ENCODE measurements around the gene CREBL2. TPM values are rescaled to one million over a fixed set of nuclear protein-coding genes. Genes with fewer than 3 reads are reported as not detected.
"Not testable (repeated sequence)": the region's sequence is repeated elsewhere in the genome, so short reads cannot be mapped to it uniquely, and the experiment has no call there.

CREBL2 gene
- total RNA-seq, 3 donors from 2014 or later (not counting 1 experiment from before 2014, with no cell fraction given): 9.0 to 13.1 (median 10.7) TPM

GRCh38 chr12:12563290-12563928, 48.3 kb upstream of the CREBL2 start:
- DNase-seq (no peak), ATAC-seq (no peak)
- Mint-ChIP-seq H3K4me3 (peak overlapping the region; percentile 88), H3K27ac (peak overlapping the region; percentile 90 to 96), H3K9me3 (no peaks in the 10 kb centered on the region), H3K27me3 (ENCODE audit: low read depth in 2 of 2) (peaks cover 0 to 3% of the 10 kb centered on the region in 2 donors), H3K36me3 (no peaks in the 10 kb centered on the region), H3K4me1 (peaks cover 10 to 13% of the 10 kb centered on the region in 2 donors)
- Histone ChIP-seq H3K4me1 (ENCODE audit: control insufficient read depth, insufficient read depth, low read length) (peaks cover 10% of the 10 kb centered on the region), H3K9me3 (ENCODE audit: control insufficient read depth, insufficient read depth, low read length) (no peaks in the 10 kb centered on the region), H3K36me3 (ENCODE audit: control insufficient read depth, insufficient read depth, low read length) (no peaks in the 10 kb centered on the region), H3K27ac (ENCODE audit: low read length) (peak overlapping the region; percentile 88), H3K4me3 (ENCODE audit: low read length) (peak overlapping the region; percentile 67), H3K27me3 (ENCODE audit: control insufficient read depth, insufficient read depth, low read length) (no peaks in the 10 kb centered on the region)
- no peak for TF ChIP-seq CTCF (IDR thresholded peaks at IDR 0.05)
- 82% methylated on average over 7 of the region's 11 CpGs for WGBS (ENCODE audit: insufficient coverage)
- intact Hi-C loops (cut with micrococcal nuclease): loop anchor here (1.0 to 5.0 kb wide), 4 partner anchors 121 to 206 kb away; partner anchors contain the start of genes BORCS5 and CDKN1B

- H3K27ac Mint-ChIP-seq: no peak overlapping the region
- peaks cover 3 to 5% of the 10 kb centered on the region in 2 donors for H3K27me3 Mint-ChIP-seq (ENCODE audit: low read depth in 2 of 2)
- Histone ChIP-seq H3K9me3 (ENCODE audit: control insufficient read depth, insufficient read depth, low read length) (no peaks in the 10 kb centered on the region), H3K4me1 (ENCODE audit: control insufficient read depth, insufficient read depth, low read length) (peaks cover 10% of the 10 kb centered on the region), H3K4me3 (ENCODE audit: low read length) (no peak overlapping the region), H3K27ac (ENCODE audit: low read length) (no peak overlapping the region), H3K36me3 (ENCODE audit: control insufficient read depth, insufficient read depth, low read length) (no peaks in the 10 kb centered on the region), H3K27me3 (ENCODE audit: control insufficient read depth, insufficient read depth, low read length) (no peaks in the 10 kb centered on the region)
- DNase-seq: no peak
- no peaks in the 10 kb centered on the region for H3K9me3 Mint-ChIP-seq
- no peaks in the 10 kb centered on the region for H3K36me3 Mint-ChIP-seq
- TF ChIP-seq CTCF (IDR thresholded peaks at IDR 0.05): no peak
- no peak overlapping the region for H3K4me3 Mint-ChIP-seq
- H3K4me1 Mint-ChIP-seq: peaks cover 10 to 13% of the 10 kb centered on the region in 2 donors
- intact Hi-C loops (cut with micrococcal nuclease): loop anchor here (1.0 to 5.0 kb wide), 4 partner anchors 123 to 208 kb away; partner anchors contain the start of genes BORCS5 and CDKN1B
- WGBS (ENCODE audit: insufficient coverage): 95% methylated on average over 1 of the region's 1 CpG
- no peak for ATAC-seq
These were observed 46.8 kb upstream of the CREBL2 start for GRCh38 chr12:12564911-12565310.

DNA sequence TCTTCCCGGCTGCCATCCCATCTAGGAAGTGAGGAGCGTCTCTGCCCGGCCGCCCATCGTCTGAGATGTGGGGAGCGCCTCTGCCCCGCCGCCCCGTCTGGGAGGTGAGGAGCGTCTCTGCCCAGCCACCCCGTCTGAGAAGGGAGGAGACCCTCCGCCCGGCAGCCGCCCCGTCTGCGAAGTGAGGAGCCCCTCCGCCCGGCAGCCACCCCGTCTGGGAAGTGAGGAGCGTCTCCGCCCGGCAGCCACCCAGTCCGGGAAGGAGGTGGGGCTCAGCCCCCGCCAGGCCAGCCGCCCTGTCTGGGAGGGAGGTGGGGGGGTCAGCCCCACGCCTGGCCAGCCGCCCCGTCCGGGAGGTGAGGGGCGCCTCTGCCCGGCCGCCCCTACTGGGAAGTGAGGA, 45.7 kb upstream of the CREBL2 start:
- H3K4me1 ChIP-seq (ENCODE audit: control insufficient read depth, insufficient read depth, low read length); H3K36me3 Mint-ChIP-seq; H3K9me3 ChIP-seq (ENCODE audit: control insufficient read depth, insufficient read depth, low read length); H3K27me3 ChIP-seq (ENCODE audit: control insufficient read depth, insufficient read depth, low read length); H3K27me3 Mint-ChIP-seq (ENCODE audit: low read depth in 2 of 2); H3K4me3 Mint-ChIP-seq; H3K4me1 Mint-ChIP-seq; H3K9me3 Mint-ChIP-seq; H3K27ac Mint-ChIP-seq; intact Hi-C loops (cut with micrococcal nuclease); H3K4me3 ChIP-seq (ENCODE audit: low read length); H3K27ac ChIP-seq (ENCODE audit: low read length); DNase-seq; ATAC-seq; H3K36me3 ChIP-seq (ENCODE audit: control insufficient read depth, insufficient read depth, low read length): not testable (repeated sequence)
- 96% methylated on average over 19 of the region's 32 CpGs for WGBS (ENCODE audit: insufficient coverage)

GRCh38 chr12:12572659-12573058, 39.0 kb upstream of the CREBL2 start:
- no peak for TF ChIP-seq CTCF (IDR thresholded peaks at IDR 0.05)
- Histone ChIP-seq H3K4me3 (ENCODE audit: low read length) (no peak overlapping the region), H3K27ac (ENCODE audit: low read length) (no peak overlapping the region), H3K27me3 (ENCODE audit: control insufficient read depth, insufficient read depth, low read length) (no peaks in the 10 kb centered on the region), H3K4me1 (ENCODE audit: control insufficient read depth, insufficient read depth, low read length) (no peaks in the 10 kb centered on the region), H3K9me3 (ENCODE audit: control insufficient read depth, insufficient read depth, low read length) (no peaks in the 10 kb centered on the region), H3K36me3 (ENCODE audit: control insufficient read depth, insufficient read depth, low read length) (no peaks in the 10 kb centered on the region)
- Mint-ChIP-seq H3K4me3 (no peak overlapping the region), H3K27me3 (ENCODE audit: low read depth in 2 of 2) (peaks cover 8 to 11% of the 10 kb centered on the region in 2 donors), H3K4me1 (no peaks in the 10 kb centered on the region), H3K36me3 (no peaks in the 10 kb centered on the region), H3K9me3 (no peaks in the 10 kb centered on the region), H3K27ac (no peak overlapping the region)
- ATAC-seq: no peak
- no peak for DNase-seq
- intact Hi-C loops (cut with micrococcal nuclease): no loop called here
- whole genome bisulfite sequencing (ENCODE audit: insufficient coverage): 93% methylated on average over 2 of the region's 3 CpGs

All from natural killer cell (primary cell).